Esophagus muscularis mucosa (tissue), 4 donors: ENCODE data around the gene FRMD4A. TPM values are rescaled to one million over a fixed set of nuclear protein-coding genes. Genes with fewer than 3 reads are reported as not detected.

Source experiments
- DNase-seq: peaks from one replicate; pipeline ENCODE4 v3.0.0-alpha.2; 2017; ENCODE audit errors: extremely low spot score
- H3K27ac ChIP-seq, 4 donors: fragments of 200-600 bp; sonication (generic); replicated peaks in 1 of 4; 1 replicate in 3 of 4; 2 replicates in 1 of 4; pipeline ENCODE4 v1.5.1; 2016 to 2019; ENCODE audit warnings: mild to moderate bottlenecking in 1 of 4
- H3K27me3 ChIP-seq, 4 donors: fragments of 200-600 bp; sonication (generic); one replicate each; pipeline versions ENCODE4 v1.5.1 to v1.6.0; 2016 to 2019
- H3K36me3 ChIP-seq, 4 donors: fragments of 200-600 bp; sonication (generic); one replicate each; pipeline ENCODE4 v1.5.1; 2016 to 2019
- H3K4me1 ChIP-seq, 4 donors: fragments of 200-600 bp; sonication (generic); one replicate each; pipeline ENCODE4 v1.5.1; 2016 to 2019
- H3K4me3 ChIP-seq, 4 donors: fragments of 200-600 bp; sonication (generic); 1 replicate in 2 of 4; 2 replicates in 2 of 4; pipeline ENCODE4 v1.5.1; 2016 to 2019; ENCODE audit warnings: mild to moderate bottlenecking in 4 of 4, moderate library complexity in 1 of 4
- H3K9me3 ChIP-seq, 4 donors: fragments of 200-600 bp; sonication (generic); 1 replicate in 3 of 4; 2 replicates in 1 of 4; pipeline ENCODE4 v1.5.1; 2016 to 2019
- EP300 ChIP-seq: sonication (generic); formaldehyde crosslinking; IDR thresholded peaks from one replicate; pipeline ENCODE4 v1.6.1; 2017; ENCODE audit warnings: antibody characterized with exemption
- POLR2A ChIP-seq: fragments of 450-650 bp; IDR thresholded peaks from one replicate; pipeline ENCODE4 v1.6.1; 2017; ENCODE audit warnings: antibody characterized with exemption, moderate library complexity, mild to moderate bottlenecking, low read depth
- POLR2AphosphoS5 ChIP-seq, 2 donors: sonication (generic); formaldehyde crosslinking; IDR thresholded peaks; one replicate each; pipeline ENCODE4 v1.6.1; 2017; ENCODE audit warnings: antibody characterized with exemption in 2 of 2
- WGBS: methylation state at CpG from one replicate; pipeline ENCODE4 v1.1.5; 2018; 5-methylcytosine and 5-hydroxymethylcytosine counted together
- intact Hi-C: fragments of 100-400 bp; cut with DNase I; formaldehyde crosslinking; loops from one replicate; pipeline ENCODE4 v1.15.1; 2023
- total RNA-seq, 4 donors: library from RNA; depleted of rRNA; stranded (reverse); fragments of >200 nt; gene quantifications; one replicate each; pipeline versions ENCODE4 v1.1.0 to v1.2.1, GENCODE V29; 2016
- TF ChIP-seq, protein P1 (sequence below), 3 experiments: fragments of 200-600 bp in 2 of 3; fragments of 450-650 bp in 1 of 3; sonication (generic) in 2 of 3; IDR thresholded peaks; one replicate each; pipeline ENCODE4 v1.5.1; 2017 to 2019; ENCODE audit warnings: antibody characterized with exemption in 3 of 3, mild to moderate bottlenecking in 2 of 3, moderate library complexity in 1 of 3

The FRMD4A gene
- total RNA-seq, 4 donors from 2014 or later: 17.0 to 28.8 (median 21.8) TPM

DNA sequence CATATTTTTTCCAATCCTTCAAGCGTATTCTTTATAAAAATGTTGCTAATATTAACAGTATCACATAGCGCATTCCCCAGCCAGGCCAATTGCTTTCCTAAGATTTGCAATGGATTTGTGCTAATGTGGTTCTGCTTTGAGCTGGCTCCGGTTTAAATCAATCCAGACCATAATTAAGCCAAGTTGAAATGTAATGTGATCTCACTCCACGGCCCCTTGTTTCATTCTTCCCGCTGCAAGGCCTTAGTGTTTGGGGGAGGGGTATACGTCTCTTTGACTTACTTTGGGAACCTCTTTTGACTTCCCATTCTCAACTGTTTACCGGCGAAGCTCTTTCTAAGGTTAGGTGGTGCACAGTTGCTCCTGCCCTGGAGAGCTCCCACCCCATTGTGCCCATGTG is 657.6 kb downstream of the FRMD4A start:
- Histone ChIP-seq H3K27ac (no peak overlapping the region), H3K9me3 (no peaks in the 10 kb centered on the region), H3K4me1 (peaks cover 0 to 8% (median 6%) of the 10 kb centered on the region in 4 donors), H3K36me3 (peaks cover 0 to 62% (median 46%) of the 10 kb centered on the region in 4 donors), H3K27me3 (no peaks in the 10 kb centered on the region), H3K4me3 (no peak overlapping the region)
- intact Hi-C loops: no loop called here
- TF ChIP-seq POLR2A: no peak
- no peak for TF ChIP-seq POLR2AphosphoS5 (IDR thresholded peaks at IDR 0.05)
- TF ChIP-seq EP300: no peak
- TF ChIP-seq, protein P1, sequence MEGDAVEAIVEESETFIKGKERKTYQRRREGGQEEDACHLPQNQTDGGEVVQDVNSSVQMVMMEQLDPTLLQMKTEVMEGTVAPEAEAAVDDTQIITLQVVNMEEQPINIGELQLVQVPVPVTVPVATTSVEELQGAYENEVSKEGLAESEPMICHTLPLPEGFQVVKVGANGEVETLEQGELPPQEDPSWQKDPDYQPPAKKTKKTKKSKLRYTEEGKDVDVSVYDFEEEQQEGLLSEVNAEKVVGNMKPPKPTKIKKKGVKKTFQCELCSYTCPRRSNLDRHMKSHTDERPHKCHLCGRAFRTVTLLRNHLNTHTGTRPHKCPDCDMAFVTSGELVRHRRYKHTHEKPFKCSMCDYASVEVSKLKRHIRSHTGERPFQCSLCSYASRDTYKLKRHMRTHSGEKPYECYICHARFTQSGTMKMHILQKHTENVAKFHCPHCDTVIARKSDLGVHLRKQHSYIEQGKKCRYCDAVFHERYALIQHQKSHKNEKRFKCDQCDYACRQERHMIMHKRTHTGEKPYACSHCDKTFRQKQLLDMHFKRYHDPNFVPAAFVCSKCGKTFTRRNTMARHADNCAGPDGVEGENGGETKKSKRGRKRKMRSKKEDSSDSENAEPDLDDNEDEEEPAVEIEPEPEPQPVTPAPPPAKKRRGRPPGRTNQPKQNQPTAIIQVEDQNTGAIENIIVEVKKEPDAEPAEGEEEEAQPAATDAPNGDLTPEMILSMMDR (IDR thresholded peaks at IDR 0.05): no peak
- DNase-seq: no peak
- WGBS: 87% methylated on average over 8 of the region's 8 CpGs

DNA sequence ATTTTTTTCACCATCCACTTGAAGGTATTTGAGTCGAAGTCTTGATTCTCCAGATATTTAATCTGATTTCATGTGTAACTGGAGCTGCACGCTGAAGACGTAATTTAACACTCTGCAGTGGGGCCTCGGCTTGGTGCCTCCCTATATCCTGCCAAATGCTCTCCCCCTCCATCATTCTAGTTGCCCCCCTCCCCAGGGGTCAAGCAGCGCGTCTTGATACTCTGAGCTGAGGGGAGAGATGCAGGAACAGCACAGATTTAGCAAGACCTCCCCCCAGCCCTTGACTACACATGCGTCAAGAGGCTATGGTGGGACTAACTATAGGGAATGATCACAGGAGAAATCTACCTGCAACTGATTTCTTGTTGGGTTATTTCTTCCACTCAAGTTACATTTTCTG is 658.2 kb downstream of the FRMD4A start:
- intact Hi-C loops: no loop called here
- Histone ChIP-seq H3K27ac (no peak overlapping the region), H3K9me3 (no peaks in the 10 kb centered on the region), H3K4me3 (no peak overlapping the region), H3K4me1 (peaks cover 0 to 8% (median 6%) of the 10 kb centered on the region in 4 donors), H3K36me3 (peaks cover 0 to 64% (median 50%) of the 10 kb centered on the region in 4 donors), H3K27me3 (no peaks in the 10 kb centered on the region)
- WGBS: 88% methylated on average over 7 of the region's 7 CpGs
- TF ChIP-seq POLR2A: no peak
- DNase-seq: no peak

DNA sequence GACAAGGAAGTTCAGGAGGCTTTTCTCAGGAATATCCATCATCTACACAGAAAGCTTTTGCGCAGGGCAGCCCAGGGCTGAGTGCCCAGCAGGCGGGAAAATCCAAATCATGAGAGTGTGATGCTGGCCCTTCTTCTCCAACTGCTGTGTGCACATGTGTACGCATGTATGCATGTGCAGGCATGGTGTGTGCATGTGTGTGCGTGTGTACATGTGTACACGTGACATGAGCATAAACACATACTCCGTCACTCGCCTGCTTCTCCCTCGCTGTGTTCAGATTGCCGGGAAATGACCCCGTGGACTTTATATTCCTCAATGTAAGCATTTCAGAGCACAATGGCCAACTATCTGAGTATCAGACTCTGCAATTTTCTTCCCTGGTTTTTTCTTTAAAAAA is 658.8 kb downstream of the FRMD4A start:
- peaks cover 0 to 8% (median 6%) of the 10 kb centered on the region in 4 donors for H3K4me1 ChIP-seq
- H3K9me3 ChIP-seq: no peaks in the 10 kb centered on the region
- DNase-seq: no peak
- no peaks in the 10 kb centered on the region for H3K27me3 ChIP-seq
- intact Hi-C loops: no loop called here
- WGBS: 82% methylated on average over 10 of the region's 10 CpGs
- H3K27ac ChIP-seq: no peak overlapping the region
- TF ChIP-seq, protein P1 (IDR thresholded peaks at IDR 0.05): no peak
- TF ChIP-seq EP300 (no peak), POLR2A (no peak)
- H3K36me3 ChIP-seq: peaks cover 0 to 70% (median 56%) of the 10 kb centered on the region in 4 donors
- H3K4me3 ChIP-seq: no peak overlapping the region

DNA sequence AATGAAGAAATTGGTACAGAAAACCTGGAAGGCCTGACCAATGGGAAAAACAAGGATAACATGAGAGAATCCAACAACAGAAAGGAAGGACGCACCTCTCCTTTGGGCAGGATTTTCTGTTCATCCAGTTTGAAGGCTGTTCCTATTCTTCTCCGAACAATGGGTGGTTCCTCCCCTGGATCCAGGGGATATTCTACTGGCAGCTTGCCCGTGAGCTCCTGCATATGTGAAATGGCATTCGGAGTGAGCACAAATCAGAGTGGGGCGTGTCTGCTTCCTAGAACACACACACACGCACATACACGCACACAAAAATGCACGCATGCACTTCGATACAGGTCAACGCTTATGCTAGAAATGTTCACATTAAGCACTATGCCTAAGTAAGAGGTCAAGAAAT is 660.4 kb downstream of the FRMD4A start:
- intact Hi-C loops: no loop called here
- Histone ChIP-seq H3K4me3 (no peak overlapping the region), H3K27ac (no peak overlapping the region), H3K9me3 (no peaks in the 10 kb centered on the region), H3K27me3 (no peaks in the 10 kb centered on the region), H3K36me3 (peaks cover 8 to 85% (median 69%) of the 10 kb centered on the region in 4 donors), H3K4me1 (peaks cover 0 to 8% (median 6%) of the 10 kb centered on the region in 4 donors)
- no peak for TF ChIP-seq EP300
- TF ChIP-seq, protein P1 (IDR thresholded peaks at IDR 0.05): no peak
- no peak for TF ChIP-seq POLR2AphosphoS5 (IDR thresholded peaks at IDR 0.05)
- no peak for TF ChIP-seq POLR2A
- WGBS: 74% methylated on average over 10 of the region's 10 CpGs
- DNase-seq: no peak

DNA sequence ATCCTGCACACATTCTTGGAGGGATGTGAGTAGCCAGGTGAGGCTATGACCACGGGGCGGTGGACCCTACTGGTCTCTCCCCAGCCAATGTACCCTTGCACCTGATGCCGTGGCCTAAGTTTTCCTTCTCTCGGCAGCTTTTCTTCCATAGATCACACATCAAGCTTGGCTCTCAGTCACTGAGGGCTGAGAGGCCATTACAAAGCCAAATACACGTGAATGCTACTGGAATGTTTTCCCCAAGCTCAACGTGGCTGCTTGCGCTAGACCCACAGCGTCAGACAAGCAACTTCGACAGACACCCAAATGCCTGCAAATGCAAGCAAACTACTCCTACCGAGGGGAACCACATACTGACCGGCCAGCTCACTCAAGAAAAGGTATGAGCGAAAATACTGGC is 660.8 kb downstream of the FRMD4A start:
- H3K27ac ChIP-seq: no peak overlapping the region
- H3K36me3 ChIP-seq: peaks cover 9 to 89% (median 73%) of the 10 kb centered on the region in 4 donors
- no peaks in the 10 kb centered on the region for H3K27me3 ChIP-seq
- 86% methylated on average over 9 of the region's 12 CpGs for WGBS
- H3K4me1 ChIP-seq: peaks cover 0 to 8% (median 6%) of the 10 kb centered on the region in 4 donors
- TF ChIP-seq, protein P1 (IDR thresholded peaks at IDR 0.05): no peak
- TF ChIP-seq EP300 (no peak), POLR2A (no peak)
- no peak for DNase-seq
- no peaks in the 10 kb centered on the region for H3K9me3 ChIP-seq
- no peak overlapping the region for H3K4me3 ChIP-seq
- intact Hi-C loops: loop anchor here (10.0 kb wide), 1 partner anchor 285 kb away; no protein-coding TSS in a partner anchor
